HEK293 (cell line): ENCODE data around the gene NCKAP5.

Experiments used
- KLF10 ChIP-seq: fragments of 450-650 bp; IDR thresholded peaks from 2 replicates; pipeline ENCODE4 v1.5.1; 2018; ENCODE audit warnings: missing biosample characterization, mild to moderate bottlenecking, missing genetic modification characterization
- TCF7L2 ChIP-seq: IDR thresholded peaks from 2 replicates; pipeline ENCODE4 v1.6.1; 2011; ENCODE audit warnings: low read depth, mild to moderate bottlenecking, inconsistent platforms, low read length, moderate library complexity, borderline replicate concordance
- ZBTB17 ChIP-seq: fragments of 450-650 bp; formaldehyde crosslinking; IDR thresholded peaks from 2 replicates; pipeline ENCODE4 v1.5.1; 2016; ENCODE audit warnings: missing biosample characterization, missing genetic modification characterization
- ZNF140 ChIP-seq: fragments of 450-650 bp; formaldehyde crosslinking; IDR thresholded peaks from 2 replicates; pipeline ENCODE4 v1.5.1; 2016; ENCODE audit warnings: missing biosample characterization, missing genetic modification characterization
- ZNF266 ChIP-seq: fragments of 450-650 bp; formaldehyde crosslinking; IDR thresholded peaks from 2 replicates; pipeline ENCODE4 v1.5.1; 2016; ENCODE audit warnings: missing biosample characterization, missing genetic modification characterization, low read depth
- ZNF292 ChIP-seq: fragments of 450-650 bp; formaldehyde crosslinking; IDR thresholded peaks from 2 replicates; pipeline ENCODE4 v1.5.1; 2016; ENCODE audit warnings: low read depth, missing biosample characterization, missing genetic modification characterization, borderline replicate concordance
- ZNF423 ChIP-seq: fragments of 450-650 bp; formaldehyde crosslinking; IDR thresholded peaks from 2 replicates; pipeline ENCODE4 v1.5.1; 2016; ENCODE audit warnings: missing biosample characterization, missing genetic modification characterization
- ZNF433 ChIP-seq: fragments of 450-650 bp; formaldehyde crosslinking; IDR thresholded peaks from 2 replicates; pipeline ENCODE4 v1.5.1; 2016; ENCODE audit warnings: missing biosample characterization, missing genetic modification characterization, low read depth
- ZNF571 ChIP-seq: fragments of 450-650 bp; formaldehyde crosslinking; IDR thresholded peaks from 2 replicates; pipeline ENCODE4 v1.5.0; 2017; ENCODE audit warnings: missing biosample characterization, missing genetic modification characterization
- ZNF792 ChIP-seq: fragments of 450-650 bp; formaldehyde crosslinking; IDR thresholded peaks from 2 replicates; pipeline ENCODE4 v1.5.1; 2016; ENCODE audit warnings: missing biosample characterization, missing genetic modification characterization
- ZSCAN23 ChIP-seq: fragments of 450-650 bp; formaldehyde crosslinking; IDR thresholded peaks from 2 replicates; pipeline ENCODE4 v1.5.1; 2016; ENCODE audit warnings: missing biosample characterization, missing genetic modification characterization
- TF ChIP-seq, protein P1 (sequence below): fragments of 450-650 bp; formaldehyde crosslinking; IDR thresholded peaks from 2 replicates; pipeline ENCODE4 v1.5.1; 2017; ENCODE audit warnings: missing biosample characterization, missing genetic modification characterization
- TF ChIP-seq, protein P2 (sequence below): fragments of 450-650 bp; formaldehyde crosslinking; IDR thresholded peaks from 2 replicates; pipeline ENCODE4 v1.5.1; 2016; ENCODE audit warnings: missing biosample characterization, missing genetic modification characterization
- TF ChIP-seq, protein P3 (sequence below): sonication (generic); formaldehyde crosslinking; IDR thresholded peaks from 2 replicates; pipeline ENCODE4 v1.8.1; 2022; ENCODE audit warnings: mild to moderate bottlenecking, moderate library complexity, missing genetic modification reagents

DNA sequence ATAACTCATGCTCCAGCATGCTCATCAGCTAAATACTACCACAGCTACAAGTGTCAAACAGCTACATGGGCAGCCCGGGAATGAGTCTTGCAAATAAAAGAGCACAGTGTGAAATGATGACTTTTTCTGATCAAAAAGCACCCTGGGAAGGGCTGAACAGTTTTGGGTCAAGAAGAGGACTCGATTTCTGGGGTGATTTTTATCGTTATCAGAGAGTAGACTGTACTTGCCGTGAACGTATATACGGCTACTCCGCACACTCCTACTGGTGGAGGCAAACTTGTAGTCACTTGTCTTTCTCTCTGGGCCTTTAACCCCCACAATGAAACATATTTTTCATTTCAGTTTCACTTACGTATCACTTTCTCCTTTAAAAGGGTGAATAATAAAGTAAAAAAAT, 54.4 kb downstream of the NCKAP5 start:
- TF ChIP-seq, protein P1, sequence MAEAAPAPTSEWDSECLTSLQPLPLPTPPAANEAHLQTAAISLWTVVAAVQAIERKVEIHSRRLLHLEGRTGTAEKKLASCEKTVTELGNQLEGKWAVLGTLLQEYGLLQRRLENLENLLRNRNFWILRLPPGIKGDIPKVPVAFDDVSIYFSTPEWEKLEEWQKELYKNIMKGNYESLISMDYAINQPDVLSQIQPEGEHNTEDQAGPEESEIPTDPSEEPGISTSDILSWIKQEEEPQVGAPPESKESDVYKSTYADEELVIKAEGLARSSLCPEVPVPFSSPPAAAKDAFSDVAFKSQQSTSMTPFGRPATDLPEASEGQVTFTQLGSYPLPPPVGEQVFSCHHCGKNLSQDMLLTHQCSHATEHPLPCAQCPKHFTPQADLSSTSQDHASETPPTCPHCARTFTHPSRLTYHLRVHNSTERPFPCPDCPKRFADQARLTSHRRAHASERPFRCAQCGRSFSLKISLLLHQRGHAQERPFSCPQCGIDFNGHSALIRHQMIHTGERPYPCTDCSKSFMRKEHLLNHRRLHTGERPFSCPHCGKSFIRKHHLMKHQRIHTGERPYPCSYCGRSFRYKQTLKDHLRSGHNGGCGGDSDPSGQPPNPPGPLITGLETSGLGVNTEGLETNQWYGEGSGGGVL (tag by site-specific recombination): no peak
- TF ChIP-seq ZSCAN23 (tag by site-specific recombination) (no peak), ZNF292 (tag by site-specific recombination) (no peak), KLF10 (tag by site-specific recombination) (no peak), ZBTB17 (tag by site-specific recombination) (no peak), ZNF792 (tag by site-specific recombination) (no peak), ZNF423 (tag by site-specific recombination) (no peak), ZNF140 (tag by site-specific recombination) (no peak), ZNF266 (tag by site-specific recombination) (no peak), TCF7L2 (no peak), ZNF571 (tag by site-specific recombination) (no peak), ZNF433 (no peak)
- TF ChIP-seq, protein P2, sequence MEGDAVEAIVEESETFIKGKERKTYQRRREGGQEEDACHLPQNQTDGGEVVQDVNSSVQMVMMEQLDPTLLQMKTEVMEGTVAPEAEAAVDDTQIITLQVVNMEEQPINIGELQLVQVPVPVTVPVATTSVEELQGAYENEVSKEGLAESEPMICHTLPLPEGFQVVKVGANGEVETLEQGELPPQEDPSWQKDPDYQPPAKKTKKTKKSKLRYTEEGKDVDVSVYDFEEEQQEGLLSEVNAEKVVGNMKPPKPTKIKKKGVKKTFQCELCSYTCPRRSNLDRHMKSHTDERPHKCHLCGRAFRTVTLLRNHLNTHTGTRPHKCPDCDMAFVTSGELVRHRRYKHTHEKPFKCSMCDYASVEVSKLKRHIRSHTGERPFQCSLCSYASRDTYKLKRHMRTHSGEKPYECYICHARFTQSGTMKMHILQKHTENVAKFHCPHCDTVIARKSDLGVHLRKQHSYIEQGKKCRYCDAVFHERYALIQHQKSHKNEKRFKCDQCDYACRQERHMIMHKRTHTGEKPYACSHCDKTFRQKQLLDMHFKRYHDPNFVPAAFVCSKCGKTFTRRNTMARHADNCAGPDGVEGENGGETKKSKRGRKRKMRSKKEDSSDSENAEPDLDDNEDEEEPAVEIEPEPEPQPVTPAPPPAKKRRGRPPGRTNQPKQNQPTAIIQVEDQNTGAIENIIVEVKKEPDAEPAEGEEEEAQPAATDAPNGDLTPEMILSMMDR: no peak
- TF ChIP-seq, protein P3, sequence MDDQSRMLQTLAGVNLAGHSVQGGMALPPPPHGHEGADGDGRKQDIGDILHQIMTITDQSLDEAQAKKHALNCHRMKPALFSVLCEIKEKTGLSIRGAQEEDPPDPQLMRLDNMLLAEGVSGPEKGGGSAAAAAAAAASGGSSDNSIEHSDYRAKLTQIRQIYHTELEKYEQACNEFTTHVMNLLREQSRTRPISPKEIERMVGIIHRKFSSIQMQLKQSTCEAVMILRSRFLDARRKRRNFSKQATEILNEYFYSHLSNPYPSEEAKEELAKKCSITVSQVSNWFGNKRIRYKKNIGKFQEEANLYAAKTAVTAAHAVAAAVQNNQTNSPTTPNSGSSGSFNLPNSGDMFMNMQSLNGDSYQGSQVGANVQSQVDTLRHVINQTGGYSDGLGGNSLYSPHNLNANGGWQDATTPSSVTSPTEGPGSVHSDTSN (CRISPR knock-in tag): no peak
